GM12874 (cell line): ENCODE data around the gene TTC24.

ENCODE experiments used
- CTCF ChIP-seq: IDR thresholded peaks from 2 replicates; pipeline ENCODE4 v1.5.1; 2011; ENCODE audit warnings: low read depth, mild to moderate bottlenecking, control low read depth, low read length, moderate library complexity; ENCODE audit not compliant: insufficient read depth

Gene TTC24

GRCh38 chr1:156594190-156594589 lies 14.7 kb downstream of the TTC24 start:
- no peak for TF ChIP-seq CTCF

GRCh38 chr1:156595016-156595415 lies 15.5 kb downstream of the TTC24 start:
- TF ChIP-seq CTCF = no peak

GRCh38 chr1:156596426-156596825 lies 16.9 kb downstream of the TTC24 start:
- no peak for TF ChIP-seq CTCF

- TF ChIP-seq CTCF = no peak
These were observed 18.6 kb downstream of the TTC24 start for GRCh38 chr1:156598125-156598524.

- no peak for TF ChIP-seq CTCF
These were observed 19.4 kb downstream of the TTC24 start for GRCh38 chr1:156598731-156599432.

GRCh38 chr1:156599811-156600210 lies 20.3 kb downstream of the TTC24 start:
- TF ChIP-seq CTCF = peak; percentile 20; the same call in 1 of the 2 replicates

GRCh38 chr1:156600733-156601121 lies 21.2 kb downstream of the TTC24 start:
- no peak for TF ChIP-seq CTCF
